Activated naive CD4-positive, alpha-beta T cell treated with Interleukin-2 at 50 U/mL for 16 hours (primary cell): ENCODE results near the gene SMG6.
"Not testable (repeated sequence)": the region's sequence is repeated elsewhere in the genome, so short reads cannot be mapped to it uniquely, and the experiment has no call there.

Source experiments
- DNase-seq: peaks from one replicate; pipeline ENCODE4 v3.0.0-alpha.2; 2020

SMG6 gene

GRCh38 chr17:2259769-2260536, 43.6 kb downstream of the SMG6 start:
- DNase-seq, result peak; percentile 75

GRCh38 chr17:2258830-2259229, 44.8 kb downstream of the SMG6 start:
- not testable (repeated sequence) for DNase-seq

- DNase-seq, result peak; percentile 40
These were observed 49.7 kb downstream of the SMG6 start for GRCh38 chr17:2253768-2254406.

- DNase-seq, result no peak
These were observed 50.2 kb downstream of the SMG6 start for GRCh38 chr17:2253362-2253761.

GRCh38 chr17:2251098-2251497, 52.5 kb downstream of the SMG6 start:
- no peak for DNase-seq

DNA sequence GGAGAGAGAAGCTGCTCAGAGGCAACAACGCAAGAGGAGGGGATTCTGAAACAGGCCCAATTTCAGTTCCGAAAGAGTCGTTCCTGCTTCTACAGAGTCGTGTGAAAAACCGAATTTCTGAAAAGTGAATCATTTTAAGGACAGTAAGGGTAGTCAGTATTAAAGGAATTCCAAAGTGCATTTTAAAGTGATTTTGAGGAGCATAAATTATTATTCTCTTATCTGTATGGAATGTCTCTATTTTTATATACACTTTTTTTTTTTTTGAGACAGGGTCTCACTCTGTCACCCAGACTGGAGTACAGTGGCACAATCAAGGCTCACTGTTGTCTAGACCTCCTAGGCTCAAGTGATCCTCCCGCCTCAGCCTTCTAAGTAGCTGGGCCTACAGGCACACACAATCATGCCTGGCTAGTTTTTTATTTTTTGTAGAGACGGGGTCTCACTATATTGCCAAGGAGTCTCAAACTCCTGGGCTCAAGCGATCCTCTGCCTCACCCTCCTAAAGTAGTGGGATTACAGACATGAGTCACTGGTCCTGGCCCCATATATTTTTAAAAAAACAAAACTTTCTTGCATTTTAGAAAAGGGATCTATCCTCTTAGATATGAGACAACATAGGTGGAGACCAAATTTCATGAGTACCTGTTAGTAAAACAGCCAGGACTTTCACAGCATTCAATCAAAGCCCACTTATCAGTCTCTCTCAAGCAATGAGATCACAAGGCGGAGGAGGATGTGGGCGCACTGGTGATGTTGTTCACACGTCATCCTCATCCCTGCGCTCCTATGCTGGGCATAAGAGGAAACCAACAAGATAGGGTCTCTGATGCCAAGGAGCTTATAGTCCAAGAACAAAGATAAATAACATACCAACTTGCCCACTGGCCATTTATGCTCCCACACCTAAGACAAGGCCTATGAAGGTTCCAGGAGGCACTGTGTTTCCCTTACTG, 53.2 kb downstream of the SMG6 start:
- DNase-seq, result peak; percentile 17

- no peak for DNase-seq
These were observed 56.6 kb downstream of the SMG6 start for GRCh38 chr17:2247005-2247404.

DNA sequence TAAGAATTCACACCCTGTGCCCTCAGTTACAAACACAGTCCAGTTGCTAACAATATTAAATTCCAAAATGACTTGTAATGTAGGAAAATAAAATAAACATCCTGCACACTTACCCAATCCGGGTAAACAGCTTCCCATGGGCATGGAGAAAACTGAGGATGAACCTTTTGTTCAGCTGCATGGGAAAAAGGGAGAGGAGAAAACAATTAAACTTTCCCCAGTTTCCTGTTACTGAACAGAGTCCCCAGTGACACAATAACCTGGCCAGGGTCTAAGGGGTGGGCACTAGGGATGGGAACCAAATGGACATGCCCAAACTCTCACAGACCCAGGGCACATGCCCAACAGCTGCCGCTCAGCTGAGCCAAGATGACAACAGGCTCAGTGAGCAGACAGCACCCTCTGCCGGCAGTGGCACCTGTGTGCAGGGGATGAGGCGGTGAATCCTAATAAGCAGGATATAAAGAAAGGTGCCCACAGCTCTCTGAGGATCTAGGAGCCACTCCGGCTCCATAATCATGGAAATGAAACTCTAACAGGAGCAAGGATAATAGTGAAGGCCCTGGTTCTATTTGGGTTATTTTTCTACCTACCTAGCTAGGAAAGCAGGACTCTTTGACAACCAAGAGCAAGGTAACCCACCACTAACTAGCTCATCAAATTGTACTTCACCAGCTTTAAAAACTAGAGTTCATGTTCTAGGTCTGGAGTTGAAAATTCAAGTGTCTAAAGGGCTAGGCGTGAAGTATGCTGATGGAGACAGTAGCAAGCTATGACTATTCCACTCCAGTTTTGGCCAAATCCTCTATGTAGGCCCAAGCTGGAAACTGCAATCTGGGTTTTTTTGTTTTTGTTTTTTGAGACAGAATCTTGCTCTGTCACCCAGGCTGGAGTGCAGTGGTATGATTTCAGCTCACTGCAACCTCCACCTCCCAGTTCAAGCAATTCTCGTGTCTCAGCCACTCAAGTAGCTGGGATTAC, 58.8 kb downstream of the SMG6 start:
- peak; percentile 85 for DNase-seq

DNA sequence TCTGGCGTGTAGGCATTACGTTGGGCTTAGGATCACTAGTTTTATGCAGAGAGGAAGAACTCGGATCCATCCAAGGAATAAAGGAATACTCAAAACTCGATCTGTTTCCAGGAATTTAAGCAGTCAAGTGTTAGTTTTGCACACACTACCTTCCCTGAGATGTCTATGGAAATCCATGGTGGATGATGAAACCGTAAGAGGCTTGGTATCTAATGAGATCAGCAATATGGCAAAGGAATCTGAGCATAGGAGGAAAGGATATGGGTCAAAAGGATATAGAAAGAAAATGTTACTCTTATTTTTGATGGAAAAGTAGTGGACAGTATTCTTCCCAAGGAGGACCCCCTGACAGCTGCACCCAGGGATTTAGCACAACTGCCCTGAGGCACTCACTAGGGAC, 59.6 kb downstream of the SMG6 start:
- no peak for DNase-seq

GRCh38 chr17:2241823-2242222, 61.8 kb downstream of the SMG6 start:
- DNase-seq, result no peak

DNA sequence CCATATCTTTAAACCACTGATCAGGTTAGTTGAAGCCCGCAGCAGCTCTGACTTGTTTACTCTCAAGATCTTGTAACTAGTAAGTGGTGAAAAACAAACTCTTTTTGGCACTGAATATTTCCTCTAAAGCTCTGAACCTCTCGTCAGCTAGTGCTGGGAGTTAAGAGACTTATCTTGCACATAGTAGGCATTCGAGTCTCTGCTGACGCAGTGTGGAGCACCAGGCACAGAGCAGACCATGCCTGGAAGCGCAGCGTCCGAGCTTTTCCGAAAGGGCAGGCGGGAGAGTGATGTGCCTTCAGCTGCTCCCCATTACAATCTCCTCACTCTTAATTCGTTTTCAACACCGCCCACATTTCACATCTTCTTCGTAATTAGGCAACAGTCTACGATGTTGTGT, 63.0 kb downstream of the SMG6 start:
- DNase-seq, result no peak

DNA sequence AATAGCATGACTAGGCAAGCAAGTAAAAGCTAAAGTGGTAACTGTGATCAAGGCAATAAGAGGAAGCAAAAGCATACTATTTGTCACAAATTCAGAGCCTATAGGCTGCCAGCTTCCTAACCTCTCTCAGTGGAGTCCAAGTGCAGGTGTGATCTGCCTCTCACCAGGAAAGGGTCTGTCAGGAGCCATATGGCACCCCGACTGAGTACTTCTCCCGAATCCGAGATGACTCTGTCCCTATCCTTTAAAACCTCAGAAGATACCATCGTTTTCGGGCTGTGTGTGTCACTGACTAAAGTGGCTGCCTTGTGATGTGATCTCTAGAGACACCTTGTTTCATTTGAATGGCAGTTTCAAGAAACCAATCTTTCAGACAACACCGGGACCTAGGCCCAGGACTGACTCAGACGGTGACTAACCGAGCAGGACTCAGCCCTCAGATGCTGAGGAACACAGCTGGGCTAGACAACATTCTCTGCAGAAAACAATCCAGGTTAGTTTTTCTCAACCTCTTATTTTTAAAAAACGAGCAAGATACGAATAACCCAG, 63.6 kb downstream of the SMG6 start:
- DNase-seq, result peak; percentile 44

DNA sequence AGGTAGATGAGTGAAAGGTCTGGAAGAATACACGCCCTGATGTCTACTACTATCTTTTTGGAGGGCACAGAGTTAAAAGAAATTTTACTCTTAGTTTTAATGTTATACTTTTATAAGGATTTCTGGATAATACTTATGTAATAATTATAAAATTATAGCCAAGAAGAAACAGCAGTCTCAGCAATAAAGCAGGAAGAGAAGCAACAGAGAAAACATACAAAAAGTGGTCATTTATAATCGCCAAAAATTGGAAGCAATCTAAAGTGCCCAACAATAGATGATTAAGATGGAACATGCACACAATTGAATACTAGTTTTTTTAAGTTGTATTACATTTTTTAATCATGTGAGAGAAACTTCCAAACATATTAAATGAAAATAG, 64.4 kb downstream of the SMG6 start:
- DNase-seq, result no peak

- DNase-seq, result no peak
These were observed 65.0 kb downstream of the SMG6 start for GRCh38 chr17:2238432-2239169.

- DNase-seq, result no peak
These were observed 65.6 kb downstream of the SMG6 start for GRCh38 chr17:2237950-2238349.

GRCh38 chr17:2237521-2237921, 66.1 kb downstream of the SMG6 start:
- DNase-seq, result no peak

DNA sequence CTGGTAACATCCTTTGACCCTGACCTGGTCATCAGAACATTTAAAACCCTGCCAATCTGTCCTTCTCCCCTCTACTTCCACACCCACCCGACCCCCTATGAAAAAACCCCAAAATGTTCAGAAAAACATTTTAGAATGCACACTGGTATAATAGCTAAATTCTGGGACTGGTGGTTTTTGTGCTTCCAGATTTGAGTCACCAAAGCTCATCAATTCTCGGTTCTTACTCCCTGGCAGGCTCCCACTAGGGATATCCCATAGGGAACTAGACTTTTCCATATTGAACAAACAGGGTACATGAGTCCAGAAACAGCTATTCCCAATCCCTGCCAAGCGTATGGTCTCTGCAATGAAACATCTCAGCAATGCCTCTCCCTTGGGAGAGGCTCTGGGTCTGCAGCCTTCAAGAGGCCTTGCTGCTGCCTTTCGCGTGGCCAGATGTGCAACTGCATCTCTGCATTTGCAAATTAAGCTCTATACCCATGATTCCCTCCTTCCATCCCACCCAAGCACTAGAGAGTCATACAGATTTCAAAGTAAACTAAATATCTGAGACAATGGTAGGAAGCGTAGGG, 67.7 kb downstream of the SMG6 start:
- DNase-seq, result no peak

GRCh38 chr17:2235265-2235664, 68.3 kb downstream of the SMG6 start:
- DNase-seq, result no peak

- DNase-seq, result no peak
These were observed 70.1 kb downstream of the SMG6 start for GRCh38 chr17:2233441-2233947.

- no peak for DNase-seq
These were observed 71.3 kb downstream of the SMG6 start for GRCh38 chr17:2232244-2232638.

DNA sequence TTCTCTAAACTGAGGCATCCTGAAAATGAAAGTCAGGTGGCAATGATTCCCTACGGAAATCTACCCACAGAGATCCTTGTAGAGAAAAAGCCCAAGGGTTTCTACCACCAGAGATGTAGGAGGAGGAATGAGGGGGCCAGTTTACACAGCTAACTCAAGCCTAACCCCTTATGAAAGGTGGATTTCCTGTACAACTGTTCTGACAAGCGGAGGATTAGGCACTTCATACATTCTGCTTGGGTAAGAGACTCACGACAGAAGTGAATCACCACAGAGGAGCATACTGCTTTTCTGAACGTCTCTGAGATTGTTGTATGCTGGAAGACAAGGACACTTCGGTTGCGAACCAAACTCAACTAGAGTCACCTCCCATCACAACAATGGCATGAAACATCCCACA, 72.7 kb downstream of the SMG6 start:
- no peak for DNase-seq
